OCI-LY7 (cell line): Measurements from ENCODE around the gene MOCS3. TPM values are rescaled to one million over a fixed set of nuclear protein-coding genes. Genes with fewer than 3 reads are reported as not detected.

ENCODE experiments used
- BruUV-seq: library from RNA; stranded (reverse); fragments of 400-500 nt; replicated peaks from 2 replicates; lab custom pipeline; 2021; lab: Mats Ljungman, UMichigan
- CTCF ChIA-PET: fragments of 300-600 bp; sonication (Branson Sonifier 250); formaldehyde crosslinking; loops from one replicate; lab custom pipeline; 2022; ENCODE audit warnings: antibody characterized with exemption; ENCODE audit not compliant: unreplicated experiment; lab: Charles Lee
- POLR2A ChIA-PET: fragments of 300-600 bp; sonication (Branson Sonifier 250); formaldehyde crosslinking; loops from one replicate; lab custom pipeline; 2022; ENCODE audit warnings: antibody characterized with exemption; lab: Charles Lee
- DNase-seq: peaks from one replicate; pipeline ENCODE4 v3.0.0-alpha.2; 2015; ENCODE audit warnings: low spot score
- H2AFZ ChIP-seq: fragments of 200-600 bp; sonication (generic), shearing (Covaris generic); 2 replicates; pipeline ENCODE4 v1.6.1; 2014; ENCODE audit warnings: mild to moderate bottlenecking, antibody characterized with exemption, low read length, moderate library complexity
- H3K27ac ChIP-seq: fragments of 200-600 bp; sonication (generic); 2 replicates; pipeline ENCODE4 v1.5.1; 2014; ENCODE audit warnings: mixed run types, low read depth, mild to moderate bottlenecking, moderate library complexity, low read length, inconsistent platforms; ENCODE audit not compliant: poor library complexity, severe bottlenecking
- H3K36me3 ChIP-seq: fragments of 200-600 bp; sonication (generic); 2 replicates; pipeline ENCODE4 v1.6.1; 2014; ENCODE audit warnings: mild to moderate bottlenecking, antibody characterized with exemption, low read length, moderate library complexity, mixed read lengths; ENCODE audit not compliant: insufficient read depth
- H3K4me1 ChIP-seq: fragments of 200-600 bp; sonication (generic); 2 replicates; pipeline ENCODE4 v1.5.1; 2014; ENCODE audit warnings: mild to moderate bottlenecking, low read length; ENCODE audit not compliant: insufficient read depth, poor library complexity, severe bottlenecking
- H3K4me2 ChIP-seq: fragments of 200-600 bp; sonication (generic); 2 replicates; pipeline ENCODE4 v1.6.1; 2014; ENCODE audit warnings: mild to moderate bottlenecking, low read length
- H3K4me3 ChIP-seq: fragments of 200-600 bp; sonication (generic); 2 replicates; pipeline ENCODE4 v1.5.1; 2014; ENCODE audit warnings: mild to moderate bottlenecking, low read depth, low read length; ENCODE audit not compliant: poor library complexity, severe bottlenecking
- H3K79me2 ChIP-seq: fragments of 200-600 bp; sonication (generic); 2 replicates; pipeline ENCODE4 v1.6.1; 2016; ENCODE audit warnings: low read depth, mild to moderate bottlenecking, low read length, moderate library complexity, mixed read lengths; ENCODE audit not compliant: insufficient read depth
- H3K9me2 ChIP-seq: fragments of 200-600 bp; sonication (generic); 2 replicates; pipeline ENCODE4 v1.6.1; 2016; ENCODE audit warnings: mild to moderate bottlenecking, low read length, mixed read lengths; ENCODE audit not compliant: insufficient read depth
- H3K9me3 ChIP-seq: fragments of 200-600 bp; sonication (generic); 2 replicates; pipeline ENCODE4 v1.6.1; 2014; ENCODE audit warnings: mild to moderate bottlenecking, mixed run types, low read length, mixed read lengths
- H4K20me1 ChIP-seq: fragments of 200-600 bp; sonication (generic); 2 replicates; pipeline ENCODE4 v1.6.1; 2014; ENCODE audit warnings: mild to moderate bottlenecking, antibody characterized with exemption, low read length, moderate library complexity, mixed read lengths; ENCODE audit not compliant: insufficient read depth
- CTCF ChIP-seq: fragments of 200-600 bp; sonication (generic); conservative IDR thresholded peaks from 2 replicates; pipeline ENCODE4 v1.5.1; 2014; ENCODE audit warnings: mild to moderate bottlenecking, antibody characterized with exemption, low read length, moderate library complexity, mixed read lengths
- EZH2phosphoT487 ChIP-seq: fragments of 200-600 bp; sonication (generic); IDR thresholded peaks from 2 replicates; pipeline ENCODE4 v1.6.1; 2018; ENCODE audit warnings: low read depth, borderline replicate concordance, mild to moderate bottlenecking, mixed run types, antibody characterized with exemption, low read length, moderate library complexity, mixed read lengths
- intact Hi-C: fragments of 100-400 bp; cut with micrococcal nuclease; formaldehyde crosslinking; loops from one replicate; pipeline ENCODE4 v1.10.0; 2022; ENCODE audit not compliant: unreplicated experiment
- total RNA-seq, 2 experiments: library from RNA; depleted of rRNA in 1 of 2; stranded (reverse); fragments of >200 nt in 1 of 2; shearing (Covaris generic) in 1 of 2; gene quantifications; 2 replicates each; pipeline ENCODE4 v1.2.3, GENCODE V29; 2014 to 2022

Gene MOCS3
- total RNA-seq, 2 experiments from 2014 or later, result 5.8 to 7.7 TPM

- CTCF ChIA-PET, result interaction anchor here (0.6 to 2.2 kb wide), 5 partner anchors 22 to 136 kb away, joined by 3 to 8 read pairs (median 3); partner anchors contain the start of genes BCAS4, DPM1 and MOCS3
- Histone ChIP-seq H3K4me3 (peak overlapping the region; percentile 93), H3K4me1 (peaks cover 51% of the 10 kb centered on the region), H2AFZ (no peak overlapping the region), H4K20me1 (peaks cover 23% of the 10 kb centered on the region), H3K27ac (peak overlapping the region; percentile 89), H3K36me3 (peaks cover 84% of the 10 kb centered on the region), H3K79me2 (peaks cover 50% of the 10 kb centered on the region), H3K4me2 (peak overlapping the region; percentile 94), H3K9me2 (no peaks in the 10 kb centered on the region), H3K9me3 (no peaks in the 10 kb centered on the region)
- peak; percentile 53 for DNase-seq
- TF ChIP-seq EZH2phosphoT487 (no peak), CTCF (no peak)
- POLR2A ChIA-PET, result interaction anchor here (0.6 to 1.5 kb wide), 10 partner anchors 17 to 1258 kb away, joined by 3 to 6 read pairs (median 3); partner anchors contain the start of gene BCAS4
- intact Hi-C loops, result loop anchor here (2.0 kb wide), 2 partner anchors 28 to 200 kb away; partner anchors contain the start of genes DPM1, MOCS3 and PARD6B
- no TSS peak for BruUV-seq
Observed at GRCh38 chr20:50930139-50930975, 28.3 kb upstream of the MOCS3 start.

- BruUV-seq, result no TSS peak
- Histone ChIP-seq H4K20me1 (peaks cover 17% of the 10 kb centered on the region), H3K4me3 (peak overlapping the region; percentile 69), H3K36me3 (peaks cover 84% of the 10 kb centered on the region), H3K79me2 (peaks cover 45% of the 10 kb centered on the region), H3K27ac (peak overlapping the region; percentile 85), H2AFZ (no peak overlapping the region), H3K4me2 (peak overlapping the region; percentile 78; the same call in 1 of the 2 replicates), H3K4me1 (peaks cover 45% of the 10 kb centered on the region), H3K9me2 (no peaks in the 10 kb centered on the region), H3K9me3 (no peaks in the 10 kb centered on the region)
- intact Hi-C loops, result loop anchor here (2.0 kb wide), 2 partner anchors 28 to 200 kb away; partner anchors contain the start of genes DPM1, MOCS3 and PARD6B
- ChIA-PET CTCF (interaction anchor here (0.6 kb wide), 2 partner anchors 124 to 131 kb away, joined by 3 read pairs; no protein-coding TSS in a partner anchor), POLR2A (interaction anchor here (0.6 to 1.3 kb wide), 13 partner anchors 17 to 1259 kb away, joined by 3 to 7 read pairs (median 3); no protein-coding TSS in a partner anchor)
- TF ChIP-seq EZH2phosphoT487, result no peak
- no peak for TF ChIP-seq CTCF
- no peak for DNase-seq
Observed at GRCh38 chr20:50930976-50931305, 27.7 kb upstream of the MOCS3 start.
